H54 (cell line): ENCODE data around the gene CILP.
"Not testable (repeated sequence)": the region's sequence is repeated elsewhere in the genome, so short reads cannot be mapped to it uniquely, and the experiment has no call there.

Experiments
- DNase-seq: peaks from one replicate; pipeline ENCODE4 v3.0.0; 2011; ENCODE audit warnings: low spot score, mixed read lengths; ENCODE audit not compliant: insufficient read length
- FAIRE-seq: peaks from 3 replicates; lab custom pipeline; 2011; peaks lifted over from hg19 to GRCh38; lab: Jason Lieb, UNC
- POLR2A ChIP-seq: IDR thresholded peaks from 2 replicates; pipeline ENCODE4 v1.6.1; 2011; ENCODE audit warnings: low read depth, mild to moderate bottlenecking, low read length

CILP gene

DNA sequence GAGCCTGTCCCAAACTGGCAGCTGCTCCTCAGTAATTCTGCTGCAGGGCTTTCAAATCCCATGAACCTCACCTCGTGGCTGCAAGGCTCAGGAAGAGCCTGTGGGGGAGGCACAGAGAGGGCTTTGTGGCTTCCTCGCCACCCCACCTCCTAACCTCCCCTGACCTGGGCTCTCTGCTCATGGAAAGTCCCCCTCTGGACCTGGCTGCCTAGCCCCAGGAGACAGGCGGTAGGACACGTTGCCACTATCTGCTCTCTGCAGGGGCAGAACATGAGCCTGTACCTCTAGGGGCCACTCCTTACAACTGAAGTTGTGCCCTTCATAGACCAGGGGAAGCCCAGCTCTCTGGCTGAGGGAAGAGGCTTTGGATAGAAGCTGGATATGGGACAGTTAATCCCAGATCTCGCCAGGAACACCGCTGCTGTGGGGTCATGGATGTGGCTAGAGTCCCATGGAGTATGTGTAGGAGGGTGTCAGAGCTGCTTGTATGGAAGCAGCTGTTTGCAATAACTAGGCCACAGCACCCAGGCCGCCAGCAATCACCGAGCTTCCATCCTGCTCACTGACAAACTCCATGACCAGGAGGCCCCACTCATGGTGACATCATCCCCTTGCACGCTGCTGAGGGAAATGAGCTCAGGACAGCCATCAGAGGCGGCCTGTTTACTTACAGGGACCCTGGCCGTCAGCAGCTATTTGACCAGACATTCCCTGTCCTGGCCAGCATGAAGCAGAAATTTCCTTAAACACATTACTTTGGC, 34.0 kb upstream of the CILP start:
- no peak for TF ChIP-seq POLR2A

DNA sequence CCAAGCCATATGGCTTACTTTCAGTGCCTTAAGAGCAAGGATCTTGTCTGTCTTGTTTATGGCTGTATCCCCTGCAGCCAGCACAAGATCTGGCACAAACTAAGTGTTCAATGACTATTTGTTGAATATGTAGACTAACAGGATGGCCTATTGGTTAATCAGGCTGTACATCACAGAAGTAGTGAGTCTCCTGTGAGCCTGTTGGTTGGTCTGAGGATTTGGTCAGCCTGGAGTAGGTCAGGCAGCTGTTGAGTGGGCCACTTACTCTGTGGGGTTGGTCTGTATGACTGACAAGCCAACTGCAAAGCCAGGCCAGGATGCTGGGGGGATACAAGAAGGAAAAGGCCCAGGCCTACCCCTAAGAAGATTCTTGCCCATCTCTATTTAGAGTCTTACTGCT, 33.4 kb upstream of the CILP start:
- DNase-seq (no peak), FAIRE-seq (no peak)
- TF ChIP-seq POLR2A = no peak

More for the DNA sequence above, 34.0 kb upstream of the CILP start:
- DNase-seq (no peak), FAIRE-seq (no peak)

DNA sequence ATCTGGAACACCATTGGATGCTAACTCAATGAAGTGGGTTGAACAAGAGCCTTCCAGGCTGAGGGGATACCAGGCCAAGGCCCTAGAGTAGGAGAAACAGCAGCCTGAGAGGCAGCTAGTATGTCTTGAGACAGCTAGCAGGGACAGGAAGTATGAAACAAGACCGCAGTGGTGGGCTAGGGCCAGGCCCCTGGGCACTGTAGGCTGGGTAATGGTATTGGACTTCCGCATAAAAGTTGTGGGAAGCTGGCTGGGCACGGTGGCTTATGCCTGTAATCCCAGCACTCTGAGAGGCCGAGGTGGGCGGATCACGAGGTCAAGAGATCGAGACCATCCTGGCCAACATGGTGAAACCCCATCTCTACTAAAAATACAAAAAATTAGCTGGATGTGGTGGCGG, 25.2 kb upstream of the CILP start:
- not testable (repeated sequence) for DNase-seq, FAIRE-seq

DNA sequence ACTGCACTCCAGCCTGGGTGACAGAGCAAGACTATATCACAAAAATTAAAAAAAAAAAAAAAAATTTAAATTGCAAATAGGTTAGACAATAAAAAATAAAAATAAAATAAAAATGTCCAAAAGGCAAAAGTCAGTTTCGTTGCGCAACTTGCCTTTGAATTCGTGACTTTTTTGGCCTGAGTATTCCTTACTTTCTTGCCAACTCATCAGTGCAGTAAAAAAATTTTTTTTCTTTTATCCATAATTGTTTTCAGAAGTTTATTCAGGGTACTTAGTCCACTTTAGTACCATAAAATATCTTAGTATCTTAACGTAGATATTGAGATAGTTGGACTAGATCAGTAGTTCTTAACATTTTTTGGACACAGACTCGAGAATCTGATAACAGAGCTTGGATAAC, 22.4 kb upstream of the CILP start:
- DNase-seq (no peak), FAIRE-seq (no peak)
- TF ChIP-seq POLR2A = no peak

DNA sequence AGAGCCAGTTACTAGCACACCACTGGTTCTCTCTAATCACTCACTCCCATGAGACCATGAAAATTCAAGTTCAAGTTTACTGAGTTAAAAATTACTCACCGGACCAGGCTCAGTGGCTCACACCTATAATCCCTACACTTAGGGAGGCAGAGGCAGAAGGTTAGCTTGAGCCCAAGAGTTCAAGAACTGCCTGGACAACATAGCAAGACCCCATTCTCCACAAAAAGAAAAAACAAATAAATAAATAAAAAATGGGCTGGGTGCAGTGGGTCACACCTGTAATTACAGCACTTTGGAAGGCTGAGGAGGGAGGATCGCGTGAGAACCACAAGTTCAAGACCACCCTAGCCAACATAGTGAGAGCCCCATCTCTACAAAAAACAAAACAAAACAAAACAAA, 21.2 kb upstream of the CILP start:
- FAIRE-seq = no peak
- no peak for TF ChIP-seq POLR2A
- DNase-seq = no peak

DNA sequence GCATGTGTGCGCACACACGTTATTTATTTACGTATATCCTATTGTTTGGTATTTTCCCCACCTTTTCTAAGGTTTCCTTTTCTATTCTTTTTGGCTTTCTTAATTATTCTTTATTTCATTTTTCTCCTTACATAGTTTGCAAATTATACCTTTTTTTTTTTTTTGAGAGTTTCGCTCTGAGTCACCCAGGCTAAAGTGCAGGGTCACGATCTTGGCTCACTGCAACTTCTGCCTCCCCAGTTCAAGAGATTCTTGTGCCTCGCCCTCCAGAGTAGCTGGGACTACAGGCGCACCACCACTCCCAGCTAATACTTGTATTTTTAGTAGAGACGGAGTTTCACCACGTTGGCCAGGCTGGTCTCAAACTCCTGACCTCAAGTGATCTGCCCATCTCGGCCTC, 20.0 kb upstream of the CILP start:
- DNase-seq = no peak
- TF ChIP-seq POLR2A = no peak
- no peak for FAIRE-seq

DNA sequence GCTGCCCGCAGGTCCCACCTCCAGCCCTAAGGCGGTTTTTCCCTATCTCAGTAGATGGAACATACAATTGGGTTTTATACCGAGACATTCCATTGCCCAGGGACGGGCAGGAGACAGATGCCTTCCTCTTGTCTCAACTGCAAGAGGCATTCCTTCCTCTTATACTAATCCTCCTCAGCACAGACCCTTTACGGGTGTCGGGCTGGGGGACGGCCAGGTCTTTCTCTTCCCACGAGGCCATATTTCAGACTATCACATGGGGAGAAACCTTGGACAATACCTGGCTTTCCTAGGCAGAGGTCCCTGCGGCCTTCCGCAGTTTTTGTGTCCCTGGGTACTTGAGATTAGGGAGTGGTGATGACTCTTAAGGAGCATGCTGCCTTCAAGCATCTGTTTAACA, 15.6 kb upstream of the CILP start:
- not testable (repeated sequence) for FAIRE-seq, DNase-seq

DNA sequence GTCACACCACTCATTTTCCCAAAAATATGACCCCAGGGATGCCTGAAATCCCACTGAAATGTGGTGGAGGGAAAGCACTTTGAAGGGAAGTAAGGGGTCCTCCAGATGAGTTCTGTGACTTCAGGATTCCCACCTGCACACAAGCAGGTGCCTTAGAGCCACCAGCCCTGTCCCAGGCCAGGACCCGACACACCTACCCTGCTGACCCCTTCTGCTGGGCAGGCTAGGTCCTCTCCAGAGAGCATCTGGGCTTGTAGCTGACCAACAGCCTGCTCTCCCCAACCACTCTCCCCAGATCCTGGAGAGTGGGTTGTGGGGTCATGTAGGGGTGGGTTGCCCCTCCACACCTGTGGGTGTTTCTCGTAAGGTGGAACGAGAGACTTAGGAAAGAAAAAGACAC, 14.9 kb upstream of the CILP start:
- TF ChIP-seq POLR2A = no peak
- DNase-seq (no peak), FAIRE-seq (no peak)

DNA sequence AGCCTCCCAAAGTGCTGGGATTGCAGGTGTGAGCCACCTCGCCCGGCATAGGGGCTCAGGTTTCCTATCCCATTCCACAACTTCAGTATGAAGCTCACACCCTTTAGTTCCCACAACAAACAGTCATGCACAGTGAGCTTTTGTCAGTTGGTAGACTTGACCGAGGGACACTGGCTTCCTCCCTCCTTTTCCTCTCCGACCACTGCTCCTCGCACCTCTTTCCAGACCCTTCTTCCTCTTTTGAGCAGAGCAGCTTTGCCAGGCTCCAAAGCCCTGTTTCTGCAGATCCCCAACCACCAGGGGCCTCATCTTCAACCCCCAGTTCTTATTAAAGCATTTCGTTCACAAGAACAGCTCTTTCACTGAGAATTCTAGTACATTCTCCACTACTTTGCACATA, 12.7 kb upstream of the CILP start:
- no peak for TF ChIP-seq POLR2A
- no peak for DNase-seq
- no peak for FAIRE-seq

DNA sequence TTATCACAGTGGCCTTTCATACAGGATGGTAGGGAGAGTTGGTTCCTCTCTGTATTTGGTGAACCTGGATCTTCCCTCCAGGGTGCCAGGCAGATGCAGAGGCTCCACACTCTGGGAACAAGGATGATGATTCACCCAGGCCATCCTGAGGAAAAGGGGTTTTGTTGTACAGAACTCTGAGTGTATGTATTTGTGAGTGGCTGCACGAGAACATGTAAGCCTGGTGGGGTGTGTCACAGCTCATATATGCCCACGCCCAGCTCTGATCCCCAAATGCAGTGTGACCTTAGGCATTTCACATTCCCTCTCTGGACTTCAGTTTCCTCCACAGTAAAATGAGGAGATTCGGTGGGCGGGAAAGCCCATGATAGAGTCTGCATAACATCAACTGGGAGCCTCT, 11.6 kb upstream of the CILP start:
- no peak for TF ChIP-seq POLR2A
- DNase-seq (peak; percentile 11), FAIRE-seq (no peak)

DNA sequence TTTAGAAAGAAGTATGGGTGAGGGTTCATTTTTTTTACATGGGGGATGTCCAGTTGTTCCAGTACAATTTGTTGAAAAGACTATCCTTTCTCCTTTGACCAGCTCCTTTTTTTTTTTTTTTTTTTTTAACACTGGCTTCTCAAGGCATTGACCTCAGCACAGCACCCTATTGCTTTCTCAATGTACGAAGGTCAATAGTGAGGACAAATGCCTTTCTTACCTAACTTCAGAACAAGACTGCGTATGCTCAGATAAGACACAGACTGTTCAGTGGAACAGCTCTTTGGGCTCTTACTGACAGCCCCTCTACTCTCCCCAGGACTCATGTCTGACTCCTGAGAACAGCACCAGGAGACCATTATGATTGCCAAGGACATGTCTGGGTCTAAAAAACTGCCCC, 10.4 kb upstream of the CILP start:
- DNase-seq (no peak), FAIRE-seq (no peak)
- no peak for TF ChIP-seq POLR2A

DNA sequence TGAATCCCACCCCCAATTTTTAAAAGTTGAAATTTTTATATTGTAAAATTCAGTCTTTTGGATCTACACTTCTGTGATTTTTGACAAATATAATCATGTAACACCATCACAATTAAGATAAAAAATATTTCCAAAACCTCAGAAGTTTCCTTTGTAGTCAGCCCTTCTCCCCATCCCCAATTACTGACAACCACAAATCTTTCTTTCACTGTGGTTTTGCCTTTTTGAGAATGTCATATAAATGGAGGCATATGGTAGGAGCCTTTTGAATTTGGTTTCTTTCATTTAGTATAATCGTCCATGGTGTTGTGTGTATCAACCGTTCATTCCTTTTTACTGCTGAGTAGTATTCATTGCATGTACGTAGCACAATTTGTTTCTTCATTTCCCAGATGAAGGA, 7.9 kb upstream of the CILP start:
- FAIRE-seq (no peak), DNase-seq (no peak)
- TF ChIP-seq POLR2A = no peak

DNA sequence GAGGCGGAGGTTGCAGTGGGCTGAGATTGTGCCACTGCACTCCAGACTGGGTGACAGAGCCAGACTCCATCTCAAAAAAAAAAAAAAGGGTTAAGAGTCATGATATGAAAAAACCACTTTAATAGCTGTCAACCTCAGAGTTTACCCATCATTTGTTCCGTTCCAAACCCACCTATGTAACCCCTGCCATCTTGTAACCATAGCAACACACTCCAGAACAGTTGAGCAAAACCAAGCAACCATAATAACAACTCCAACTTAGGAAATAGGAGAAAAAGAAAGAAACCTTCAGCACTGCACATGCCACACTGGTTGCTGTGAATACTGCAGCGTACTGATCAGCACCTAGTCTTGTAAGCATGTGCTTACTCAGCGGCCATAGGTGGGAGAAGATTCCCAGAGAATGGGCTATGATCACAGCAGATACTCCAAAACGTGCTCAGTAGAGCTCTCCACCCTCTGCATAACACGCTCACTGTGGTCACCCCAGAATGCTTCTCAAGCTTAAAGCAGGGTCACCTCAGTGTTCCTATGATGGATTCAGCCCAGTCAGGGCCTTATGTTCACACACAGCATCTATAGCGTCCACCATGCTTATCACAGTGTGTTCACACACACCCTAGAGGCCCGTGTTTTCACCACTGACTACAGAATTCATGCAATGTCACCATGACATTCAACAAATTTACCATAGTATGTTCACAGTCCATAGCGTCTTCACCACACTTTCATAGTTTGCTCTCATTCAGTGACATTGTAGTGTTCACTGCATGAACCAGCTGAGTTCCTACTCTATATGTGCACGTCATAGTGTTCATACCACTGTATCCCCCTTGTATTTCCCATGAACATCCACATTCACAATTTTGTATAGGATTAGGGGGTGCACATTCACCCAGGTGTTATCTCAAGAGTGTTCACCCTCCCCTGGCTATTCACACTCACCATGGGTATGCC, 6.5 kb upstream of the CILP start:
- DNase-seq (no peak), FAIRE-seq (no peak)
- TF ChIP-seq POLR2A = no peak

DNA sequence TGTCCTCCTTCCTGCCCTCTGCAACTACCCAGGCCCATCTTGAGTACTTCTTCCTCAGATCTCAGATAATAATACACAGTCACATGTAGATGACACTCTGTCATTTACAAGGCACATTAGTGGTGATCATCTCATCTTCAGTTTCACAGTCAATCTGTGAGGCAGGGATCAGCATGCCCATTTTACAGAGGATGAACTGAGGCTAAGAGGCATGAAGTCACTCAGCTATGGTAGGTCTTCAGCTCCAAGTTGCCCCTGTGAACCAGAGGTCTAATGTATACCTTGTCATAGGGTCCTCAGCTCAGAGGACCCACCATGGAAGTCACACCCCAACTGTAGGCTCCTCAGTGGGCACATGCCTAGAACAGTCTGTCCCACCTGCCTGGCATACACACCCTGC, 4.2 kb upstream of the CILP start:
- no peak for TF ChIP-seq POLR2A
- no peak for FAIRE-seq
- no peak for DNase-seq
